KOPT-K1 (cell line): Measurements from ENCODE around the gene STRADB.
"Not testable (repeated sequence)": the region's sequence is repeated elsewhere in the genome, so short reads cannot be mapped to it uniquely, and the experiment has no call there.

Source experiments
- H3K27ac ChIP-seq: fragments of 200-600 bp; sonication (generic); 2 replicates; pipeline ENCODE4 v1.5.1; 2016; ENCODE audit warnings: antibody characterized with exemption, mild to moderate bottlenecking, low read depth, low read length; ENCODE audit not compliant: poor library complexity, severe bottlenecking
- H3K36me3 ChIP-seq: fragments of 200-600 bp; sonication (generic); 2 replicates; pipeline ENCODE4 v1.5.1; 2017; ENCODE audit warnings: antibody characterized with exemption, mild to moderate bottlenecking, low read length, moderate library complexity; ENCODE audit not compliant: insufficient read depth
- H3K9me3 ChIP-seq: fragments of 200-600 bp; sonication (generic); 2 replicates; pipeline ENCODE4 v1.5.1; 2017; ENCODE audit warnings: antibody characterized with exemption, low read length, mild to moderate bottlenecking; ENCODE audit not compliant: insufficient read depth, poor library complexity, severe bottlenecking

Gene STRADB

DNA sequence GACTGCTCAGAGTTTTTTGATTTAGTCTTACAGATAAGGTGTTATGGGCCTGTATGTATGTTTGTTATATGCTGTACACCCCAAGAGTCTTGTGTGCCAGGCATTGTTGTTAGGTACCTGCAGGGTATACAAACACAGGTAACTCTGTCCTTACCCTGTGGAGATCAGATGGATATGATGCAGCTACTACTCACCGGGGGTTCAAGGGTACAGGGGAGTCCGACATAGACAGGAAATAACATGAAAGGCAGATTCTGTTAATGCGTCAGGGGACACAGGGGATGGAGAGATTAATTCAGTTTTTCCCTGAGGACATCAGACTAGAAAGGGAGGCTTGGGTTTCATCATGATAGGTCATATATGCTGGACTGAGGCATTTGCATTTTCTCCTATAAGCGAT is 31.6 kb upstream of the STRADB start:
- Histone ChIP-seq H3K9me3 (no peaks in the 10 kb centered on the region), H3K27ac (no peak overlapping the region), H3K36me3 (no peaks in the 10 kb centered on the region)

DNA sequence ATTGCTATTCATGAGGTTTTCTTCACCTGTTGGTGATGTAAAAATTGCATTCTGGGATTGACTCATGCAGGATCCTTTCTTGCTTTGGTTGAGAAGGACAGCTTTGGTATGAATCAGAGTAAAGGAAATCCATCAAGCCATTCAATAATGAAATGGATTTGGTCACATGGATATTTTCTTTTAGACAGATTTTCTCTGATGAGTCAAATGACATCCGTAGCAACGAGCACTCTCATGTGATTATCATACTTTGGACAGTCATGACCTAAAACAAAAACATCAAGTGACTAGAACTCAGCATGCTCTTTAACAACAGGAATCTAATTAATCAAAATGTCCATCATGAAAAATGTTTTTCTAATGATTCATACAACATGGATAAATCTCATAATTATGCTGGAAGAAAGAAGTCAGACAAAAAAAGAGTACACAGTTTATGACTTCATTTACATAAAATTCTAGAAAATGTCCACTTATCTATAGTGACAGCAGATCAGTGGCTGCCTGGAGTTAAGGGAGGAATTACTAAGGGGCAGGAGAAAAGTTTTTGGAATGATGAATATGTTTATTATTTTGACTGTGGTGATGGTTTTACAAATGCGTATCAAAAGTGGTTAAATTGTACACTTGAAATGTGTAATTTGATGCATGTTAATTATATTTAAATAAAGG is 31.0 kb upstream of the STRADB start:
- Histone ChIP-seq H3K27ac (no peak overlapping the region), H3K9me3 (no peaks in the 10 kb centered on the region)

DNA sequence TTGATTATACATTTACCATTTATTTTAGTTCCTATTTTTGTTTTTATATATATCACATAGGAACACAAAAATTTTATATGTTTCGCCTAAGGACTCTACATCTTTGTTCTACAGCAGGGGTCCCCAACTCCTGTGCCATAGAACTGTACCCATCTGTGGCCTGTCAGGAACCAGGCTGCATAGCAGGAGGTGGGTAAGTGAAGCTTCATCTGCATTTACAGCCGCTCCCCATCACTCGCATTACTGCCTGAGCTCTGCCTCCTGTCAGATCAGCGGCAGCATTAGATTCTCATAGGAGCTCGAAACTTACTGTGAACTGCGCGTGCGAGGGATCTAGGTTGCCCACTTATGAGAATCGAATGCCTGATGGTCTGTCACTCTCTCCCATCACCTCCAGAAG is 25.6 kb upstream of the STRADB start:
- Histone ChIP-seq H3K9me3 (no peaks in the 10 kb centered on the region), H3K27ac (no peak overlapping the region), H3K36me3 (no peaks in the 10 kb centered on the region)

More for the DNA sequence above, 31.0 kb upstream of the STRADB start:
- H3K36me3 ChIP-seq: no peaks in the 10 kb centered on the region

DNA sequence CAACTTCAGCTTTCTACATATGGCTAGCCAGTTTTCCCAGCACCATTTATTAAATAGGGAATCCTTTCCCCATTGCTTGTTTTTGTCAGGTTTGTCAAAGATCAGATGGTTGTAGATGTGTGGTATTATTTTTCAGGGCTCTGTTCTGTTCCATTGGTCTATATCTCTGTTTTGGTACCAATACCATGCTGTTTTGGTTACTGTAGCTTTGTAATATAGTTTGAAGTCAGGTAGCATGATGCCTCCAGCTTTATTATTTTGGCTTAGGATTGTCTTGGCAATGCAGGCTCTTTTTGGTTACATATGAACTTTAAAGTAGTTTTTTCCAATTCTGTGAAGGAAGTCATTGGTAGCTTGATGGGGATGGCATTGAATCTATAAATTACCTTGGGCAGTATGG is 23.2 kb upstream of the STRADB start:
- not testable (repeated sequence) for H3K9me3 ChIP-seq, H3K36me3 ChIP-seq, H3K27ac ChIP-seq

DNA sequence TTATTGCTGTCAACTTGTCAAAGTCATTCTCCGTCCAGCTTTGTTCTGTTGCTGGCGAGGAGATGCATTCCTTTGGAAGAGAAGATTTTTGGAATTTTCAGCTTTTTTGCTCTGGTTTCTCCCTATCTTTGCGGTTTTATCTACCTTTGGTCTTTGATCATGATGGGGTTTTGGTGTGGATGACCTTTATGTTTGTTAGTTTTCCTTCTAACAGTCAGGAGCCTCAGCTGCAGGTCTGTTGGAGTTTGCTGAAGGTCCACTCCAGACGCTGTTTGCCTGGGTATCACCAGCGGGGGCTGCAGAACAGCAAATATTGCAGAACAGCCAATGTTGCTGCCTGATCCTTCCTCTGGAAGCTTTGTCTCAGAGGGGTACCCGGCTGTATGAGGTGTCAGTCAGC is 21.7 kb upstream of the STRADB start:
- H3K27ac ChIP-seq, H3K9me3 ChIP-seq, H3K36me3 ChIP-seq: not testable (repeated sequence)

DNA sequence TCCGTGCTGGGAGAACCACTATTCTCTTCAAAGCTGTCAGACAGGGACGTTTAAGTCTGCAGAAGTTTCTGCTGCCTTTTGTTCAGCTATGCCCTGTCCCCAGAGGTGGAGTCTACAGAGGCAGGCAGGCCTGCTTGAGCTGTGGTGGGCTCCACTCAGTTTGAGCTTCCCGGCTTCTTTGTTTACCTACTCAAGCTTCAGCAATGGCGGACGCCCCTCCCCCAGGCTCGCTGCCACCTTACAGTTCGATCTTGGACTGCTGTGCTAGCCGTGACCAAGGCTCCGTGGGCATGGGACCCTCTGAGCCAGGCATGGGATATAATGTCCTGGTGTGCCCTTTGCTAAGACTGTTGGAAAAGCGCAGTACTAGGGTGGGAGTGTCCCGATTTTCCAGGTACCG is 21.2 kb upstream of the STRADB start:
- not testable (repeated sequence) for H3K36me3 ChIP-seq, H3K27ac ChIP-seq, H3K9me3 ChIP-seq

DNA sequence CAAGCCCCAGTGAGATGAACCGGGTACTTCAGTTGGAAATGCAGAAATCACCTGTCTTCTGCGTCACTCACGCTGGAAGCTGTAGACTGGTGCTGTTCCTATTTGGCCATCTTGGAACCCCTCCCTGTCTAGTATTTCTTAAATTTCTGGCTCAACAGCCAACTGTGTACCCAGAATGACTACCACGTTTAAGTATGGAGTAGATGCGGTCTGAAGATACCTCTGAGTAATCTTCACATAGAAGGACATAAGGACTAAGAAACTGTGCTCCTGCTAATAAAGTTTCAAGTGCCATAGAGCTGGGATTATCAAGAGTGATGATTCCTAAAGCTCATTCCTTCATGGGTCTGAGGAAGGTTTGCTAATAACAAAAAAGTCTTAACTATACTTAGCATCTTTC is 20.7 kb upstream of the STRADB start:
- H3K9me3 ChIP-seq: no peaks in the 10 kb centered on the region
- no peak overlapping the region for H3K27ac ChIP-seq
- no peaks in the 10 kb centered on the region for H3K36me3 ChIP-seq

DNA sequence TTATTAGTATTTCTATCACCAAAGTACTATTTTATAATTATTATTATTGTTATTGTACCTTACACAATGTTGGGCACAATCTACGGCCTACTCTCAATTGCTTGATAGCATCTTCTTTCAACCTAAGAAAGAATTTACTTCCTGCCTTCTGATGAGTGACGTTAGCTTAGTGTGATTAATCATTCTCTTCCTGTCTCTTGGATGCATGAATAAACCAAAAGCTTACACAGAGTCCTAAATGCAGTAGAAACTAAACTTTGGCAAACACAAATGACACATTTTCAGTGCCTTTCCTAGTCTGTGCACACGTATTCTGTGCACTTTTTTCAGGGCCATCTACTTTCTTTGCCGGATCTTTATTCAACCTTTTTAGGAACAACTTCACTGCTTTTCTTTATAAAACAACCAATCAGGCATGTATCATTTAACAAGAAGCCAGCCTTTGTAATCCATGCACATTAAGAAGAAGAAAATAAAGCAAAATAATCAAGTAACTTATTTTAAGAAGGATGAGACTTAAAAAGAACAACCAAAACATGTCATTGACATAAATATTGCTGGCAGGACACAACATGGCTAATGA is 19.4 kb upstream of the STRADB start:
- Histone ChIP-seq H3K36me3 (no peaks in the 10 kb centered on the region), H3K27ac (peak overlapping the region; percentile 41), H3K9me3 (no peaks in the 10 kb centered on the region)

DNA sequence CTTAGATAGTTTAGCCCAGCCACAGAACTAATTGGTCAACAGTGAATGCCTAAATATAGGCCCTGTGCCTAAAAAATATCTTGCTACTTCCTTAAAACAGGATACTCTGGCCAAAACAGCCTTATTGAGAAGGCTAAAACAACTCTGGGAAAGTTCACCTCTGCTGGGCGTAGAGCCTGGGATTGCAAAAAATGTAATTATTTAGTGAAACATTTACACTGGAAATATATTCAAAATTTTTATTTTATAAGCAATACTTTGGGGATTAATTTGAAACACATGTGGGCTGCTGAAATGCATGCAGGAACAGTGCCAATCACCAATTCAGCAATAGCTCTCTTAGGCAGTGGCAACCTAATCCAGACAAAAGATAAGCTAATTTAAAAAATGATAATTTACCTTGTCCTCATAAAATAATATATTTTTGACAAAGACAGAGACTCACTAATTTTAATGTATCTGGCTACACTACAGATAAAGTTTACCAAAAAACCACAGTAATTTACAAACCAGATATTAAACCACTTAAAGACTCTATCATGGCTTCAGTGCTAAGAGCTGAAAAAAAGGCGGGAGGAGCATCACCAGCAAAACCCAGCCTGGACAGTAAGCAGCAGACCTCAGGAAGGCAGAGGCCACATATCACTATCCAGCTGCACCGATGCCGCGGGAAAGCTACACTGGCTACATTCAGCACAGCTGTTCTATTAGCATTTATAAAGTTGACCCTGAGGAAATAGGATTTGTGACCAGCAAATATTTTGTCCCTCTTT is 18.7 kb upstream of the STRADB start:
- H3K9me3 ChIP-seq: no peaks in the 10 kb centered on the region
- H3K27ac ChIP-seq: peak overlapping the region; percentile 43

DNA sequence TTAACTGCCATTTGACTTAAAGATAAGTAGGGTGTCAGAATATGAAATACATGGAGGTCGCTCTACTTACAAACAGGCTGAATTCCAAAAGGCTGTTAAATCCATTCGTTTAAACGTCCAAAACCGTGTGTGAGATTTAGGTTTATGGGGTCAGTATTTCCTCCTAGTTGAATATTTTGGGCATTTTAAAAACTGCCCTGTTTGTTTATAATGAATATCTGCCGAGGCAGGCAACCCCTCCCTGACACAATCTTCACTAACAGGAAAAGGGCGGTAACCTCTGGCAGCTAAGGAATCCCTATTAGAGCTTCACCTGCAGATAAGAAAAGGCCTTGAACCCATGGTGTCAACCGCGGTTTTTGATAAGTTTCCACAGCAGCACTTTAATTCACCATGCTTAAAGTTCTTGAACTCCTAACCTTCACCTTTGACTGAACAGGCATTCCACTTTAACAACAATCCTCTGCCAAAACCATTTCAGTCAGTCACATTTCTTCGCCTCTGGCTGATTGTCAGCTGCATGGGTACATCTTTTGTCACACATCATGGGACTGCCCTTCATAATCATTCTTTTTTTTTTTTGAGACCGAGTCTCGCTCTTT is 18.0 kb upstream of the STRADB start:
- no peaks in the 10 kb centered on the region for H3K36me3 ChIP-seq
- no peaks in the 10 kb centered on the region for H3K9me3 ChIP-seq
- peak overlapping the region; percentile 43 for H3K27ac ChIP-seq

More for the DNA sequence above, 18.7 kb upstream of the STRADB start:
- H3K36me3 ChIP-seq: no peaks in the 10 kb centered on the region

DNA sequence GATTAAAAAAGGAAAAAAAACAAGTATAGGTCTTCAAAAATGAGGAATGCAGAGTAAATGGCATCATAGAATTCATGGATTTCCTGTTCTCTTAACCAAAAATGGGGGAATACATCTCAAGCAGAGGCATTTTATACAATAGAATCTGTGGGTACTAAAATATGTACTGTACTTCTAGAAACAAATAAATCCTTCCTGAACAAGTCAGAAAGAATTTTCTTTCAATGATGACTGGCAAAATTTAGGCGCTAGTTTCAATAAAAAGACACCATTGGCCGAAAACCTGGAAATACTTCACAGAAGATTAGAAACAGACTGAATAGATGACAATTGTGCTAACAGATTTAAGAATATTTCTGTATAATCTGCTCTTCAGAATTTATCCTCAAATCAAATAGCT is 15.4 kb upstream of the STRADB start:
- H3K27ac ChIP-seq: no peak overlapping the region
- no peaks in the 10 kb centered on the region for H3K36me3 ChIP-seq

DNA sequence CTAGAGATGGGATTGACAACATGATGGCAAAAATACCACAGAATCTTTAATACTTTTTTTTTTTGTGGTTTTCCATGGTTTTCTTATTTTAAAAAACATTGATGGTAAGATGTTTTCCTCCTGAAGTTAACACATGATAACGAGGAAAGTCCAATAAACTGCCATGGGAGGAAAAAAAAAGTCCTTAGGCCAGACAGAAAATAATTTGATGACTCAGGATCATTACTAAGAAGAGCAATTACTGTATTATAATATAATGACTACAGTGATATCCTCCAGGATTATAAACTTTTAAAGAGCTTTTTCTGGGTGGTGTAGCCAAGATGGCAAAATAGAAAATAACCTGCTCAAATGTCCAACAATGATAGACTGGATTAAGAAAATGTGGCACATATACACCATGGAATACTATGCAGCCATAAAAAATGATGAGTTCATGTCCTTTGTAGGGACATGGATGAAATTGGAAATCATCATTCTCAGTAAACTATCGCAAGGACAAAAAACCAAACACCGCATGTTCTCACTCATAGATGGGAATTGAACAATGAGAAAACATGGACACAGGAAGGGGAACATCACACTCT is 12.1 kb upstream of the STRADB start:
- not testable (repeated sequence) for H3K9me3 ChIP-seq, H3K27ac ChIP-seq, H3K36me3 ChIP-seq

More for the DNA sequence above, 15.4 kb upstream of the STRADB start:
- H3K9me3 ChIP-seq: no peaks in the 10 kb centered on the region

DNA sequence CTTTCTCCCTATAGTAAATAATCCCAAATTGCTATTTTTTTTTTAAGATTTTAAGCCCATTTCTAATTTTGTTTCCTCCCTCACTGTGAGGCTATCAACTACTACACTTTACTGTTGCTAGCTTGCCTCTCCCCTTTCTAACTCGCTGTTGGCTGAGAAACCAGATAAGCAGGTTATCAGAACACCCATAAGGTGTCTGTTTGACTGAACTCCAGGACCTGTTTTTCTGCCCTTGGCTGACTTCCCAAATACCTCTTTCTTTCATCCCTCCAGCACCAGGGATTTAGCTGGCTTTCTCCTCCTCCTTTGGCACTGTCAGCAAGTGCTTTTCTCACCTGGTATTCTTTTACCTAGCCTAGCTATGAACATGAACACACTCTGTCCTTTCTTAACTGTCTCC is 11.4 kb upstream of the STRADB start:
- no peaks in the 10 kb centered on the region for H3K36me3 ChIP-seq
- no peak overlapping the region for H3K27ac ChIP-seq
- no peaks in the 10 kb centered on the region for H3K9me3 ChIP-seq

DNA sequence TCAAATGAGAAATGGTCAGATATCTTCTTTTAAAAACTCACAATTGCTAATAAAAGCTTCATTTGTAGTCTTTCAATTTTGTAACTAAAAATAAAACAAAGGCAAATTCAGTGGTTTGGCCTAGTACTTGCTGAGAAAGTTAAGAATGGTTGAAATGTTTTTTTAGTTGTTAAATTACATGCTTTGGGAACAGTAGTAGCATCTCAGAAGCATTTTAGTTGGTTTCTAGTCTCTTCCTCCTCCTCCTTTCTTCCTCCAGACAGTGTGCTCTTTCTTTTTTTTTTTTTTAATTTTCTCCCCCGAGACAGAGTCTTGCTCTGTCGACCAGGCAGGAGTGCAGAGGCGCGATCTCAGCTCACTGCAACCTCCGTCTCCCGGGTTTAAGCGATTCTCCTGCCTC is 10.1 kb upstream of the STRADB start:
- Histone ChIP-seq H3K27ac (no peak overlapping the region), H3K9me3 (no peaks in the 10 kb centered on the region), H3K36me3 (no peaks in the 10 kb centered on the region)
